ENCODE data around the gene CD300E. TPM values are rescaled to one million over a fixed set of nuclear protein-coding genes. Genes with fewer than 3 reads are reported as not detected.

The CD300E gene, protein sequence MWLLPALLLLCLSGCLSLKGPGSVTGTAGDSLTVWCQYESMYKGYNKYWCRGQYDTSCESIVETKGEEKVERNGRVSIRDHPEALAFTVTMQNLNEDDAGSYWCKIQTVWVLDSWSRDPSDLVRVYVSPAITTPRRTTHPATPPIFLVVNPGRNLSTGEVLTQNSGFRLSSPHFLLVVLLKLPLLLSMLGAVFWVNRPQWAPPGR
- not detected for total RNA-seq

DNA sequence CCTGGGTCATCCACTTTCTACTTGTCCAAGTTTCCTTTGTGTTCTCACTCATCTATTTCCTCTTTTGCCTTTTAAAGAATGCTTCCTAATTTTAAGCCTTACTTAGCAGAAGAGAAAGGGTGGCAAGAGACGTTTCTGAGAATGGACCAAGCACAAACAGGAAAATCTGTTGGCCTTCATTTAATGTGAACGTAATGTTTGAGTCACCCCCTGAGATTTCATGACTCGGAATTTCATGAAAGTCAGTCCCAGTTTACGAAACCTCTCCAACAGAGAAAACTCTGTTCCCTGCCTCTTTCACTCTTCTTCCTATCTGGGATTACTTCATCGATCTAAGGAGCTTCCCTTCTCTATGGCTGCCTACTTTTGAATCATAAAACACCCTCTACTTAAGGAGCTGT, at the start of gene CD300E:
TSS of gene CD300E (minus strand) at position 46 of the 401 bp plus-strand sequence. CDS start 117 bp downstream, outside the sequence.
- Mint-ChIP-seq H3K27ac (no peak within 1 kb of the TSS), H3K9me3 (no peaks in the 10 kb centered on the region), H3K27me3 (peaks cover 47% of the 10 kb centered on the region), H3K36me3 (ENCODE audit: low read depth) (no peaks in the 10 kb centered on the region), H3K4me1 (no peaks in the 10 kb centered on the region), H3K4me3 (no peak within 1 kb of the TSS)
- ATAC-seq (replicated peaks), result no peak

DNA sequence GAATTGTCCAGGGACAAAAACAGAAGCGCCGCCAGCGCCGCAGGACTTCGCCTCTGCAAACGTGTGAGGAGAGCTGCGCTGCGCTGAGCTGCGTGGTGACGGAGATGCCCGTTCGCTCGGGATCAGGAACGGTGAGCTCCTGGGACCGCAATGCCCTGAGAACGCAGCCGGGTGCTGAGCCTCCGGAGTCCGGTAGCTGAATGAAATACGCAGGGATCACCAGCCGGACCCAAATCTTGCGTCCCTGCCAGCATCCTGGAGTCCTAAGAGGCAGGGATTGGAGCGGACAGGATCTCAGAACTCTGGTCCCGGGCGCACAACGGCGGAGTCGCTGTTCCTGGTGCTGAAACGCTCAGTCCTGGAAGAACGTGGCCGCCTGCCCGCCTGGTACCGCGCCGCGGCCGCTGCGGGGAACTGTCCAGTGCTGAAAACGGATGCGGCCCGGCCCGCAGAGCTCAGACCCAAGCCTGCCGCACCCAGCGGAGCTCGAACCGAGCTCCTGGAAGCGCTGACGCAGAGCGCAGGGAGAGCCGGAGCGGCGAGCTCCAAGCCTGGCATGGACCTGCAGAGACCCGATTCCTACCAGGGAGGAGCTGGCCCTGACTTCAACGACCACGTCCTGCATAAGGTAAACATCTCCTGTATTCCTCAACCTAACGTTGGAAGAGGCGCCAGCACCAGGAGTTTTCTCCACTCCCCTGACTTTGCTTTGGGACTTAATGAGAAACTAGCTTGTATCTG, 47.7 kb upstream of the CD300E start:
- peak; percentile 55 for ATAC-seq (replicated peaks)
- H3K27ac Mint-ChIP-seq, result no peak overlapping the region
- H3K36me3 Mint-ChIP-seq (ENCODE audit: low read depth), result no peaks in the 10 kb centered on the region
- no peaks in the 10 kb centered on the region for H3K4me1 Mint-ChIP-seq
- peaks cover 33% of the 10 kb centered on the region for H3K27me3 Mint-ChIP-seq
- H3K4me3 Mint-ChIP-seq, result no peak overlapping the region
- H3K9me3 Mint-ChIP-seq, result no peaks in the 10 kb centered on the region

DNA sequence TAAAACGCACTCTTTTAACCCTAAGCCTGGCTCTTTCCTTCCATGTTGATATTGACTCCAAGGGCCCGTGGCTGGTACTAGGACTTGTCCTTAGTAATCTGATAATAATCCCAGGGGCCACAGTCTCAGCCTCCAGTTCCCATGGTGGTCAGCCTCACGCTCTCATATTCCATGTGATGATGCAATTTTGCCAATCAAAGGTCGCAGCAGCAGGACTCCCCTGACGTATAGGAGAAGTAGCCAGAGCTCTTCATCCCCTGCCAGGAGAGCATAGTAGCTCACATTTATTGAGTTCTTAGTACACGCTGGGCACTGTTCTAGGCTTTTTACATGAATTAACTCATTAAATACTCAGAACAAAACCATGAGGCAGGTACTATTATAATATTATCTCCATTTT, 46.8 kb upstream of the CD300E start:
- Mint-ChIP-seq H3K9me3 (no peaks in the 10 kb centered on the region), H3K36me3 (ENCODE audit: low read depth) (no peaks in the 10 kb centered on the region), H3K27ac (no peak overlapping the region), H3K4me3 (no peak overlapping the region), H3K4me1 (no peaks in the 10 kb centered on the region), H3K27me3 (peaks cover 34% of the 10 kb centered on the region)
- ATAC-seq (replicated peaks), result no peak

DNA sequence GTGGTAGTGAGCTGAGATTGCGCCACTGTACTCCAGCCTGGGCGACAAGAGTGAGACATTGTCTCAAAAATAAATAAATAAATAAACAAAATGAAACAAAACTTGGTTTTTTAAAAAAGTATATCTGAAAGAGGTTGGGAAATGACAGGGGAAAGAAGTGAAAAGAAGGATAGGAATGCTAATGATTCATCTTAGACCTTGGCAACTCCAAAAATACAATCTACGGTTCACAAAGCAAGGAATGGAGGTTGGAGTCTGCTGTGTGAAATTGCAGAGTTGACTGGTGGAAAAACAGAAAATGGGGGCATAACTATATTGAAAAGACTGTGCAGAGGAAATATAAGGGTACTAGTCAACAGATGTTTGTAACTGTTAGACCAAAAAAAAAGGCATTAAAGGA, 40.0 kb upstream of the CD300E start:
- no peak overlapping the region for H3K27ac Mint-ChIP-seq

DNA sequence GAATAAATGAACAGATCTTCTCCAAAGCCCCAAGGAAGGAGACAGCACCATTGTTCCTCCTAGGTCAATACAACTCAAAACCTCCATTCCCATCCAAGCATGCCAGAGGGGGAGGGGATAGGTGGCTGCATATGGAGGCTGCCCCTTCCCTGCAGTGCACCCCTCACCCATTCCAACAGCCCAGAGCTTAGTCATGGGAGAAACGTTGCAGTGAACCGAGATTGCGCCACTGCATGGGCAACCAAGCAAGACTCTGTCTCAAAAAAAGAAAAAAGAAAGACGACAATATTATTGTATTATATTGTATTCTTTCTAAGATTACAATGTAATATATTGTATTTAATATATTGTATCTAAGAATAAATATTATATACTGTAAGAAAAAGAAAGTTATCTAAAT, 36.4 kb upstream of the CD300E start:
- no peaks in the 10 kb centered on the region for H3K36me3 Mint-ChIP-seq (ENCODE audit: low read depth)
- ATAC-seq (replicated peaks), result no peak
- H3K4me3 Mint-ChIP-seq, result no peak overlapping the region
- peaks cover 26% of the 10 kb centered on the region for H3K27me3 Mint-ChIP-seq
- peaks cover 3% of the 10 kb centered on the region for H3K4me1 Mint-ChIP-seq
- no peak overlapping the region for H3K27ac Mint-ChIP-seq
- H3K9me3 Mint-ChIP-seq, result no peaks in the 10 kb centered on the region

More for the DNA sequence above, 40.0 kb upstream of the CD300E start:
- Mint-ChIP-seq H3K27me3 (peaks cover 41% of the 10 kb centered on the region), H3K9me3 (no peaks in the 10 kb centered on the region), H3K36me3 (ENCODE audit: low read depth) (no peaks in the 10 kb centered on the region), H3K4me3 (no peak overlapping the region), H3K4me1 (no peaks in the 10 kb centered on the region)
- ATAC-seq (replicated peaks), result no peak

GRCh38 chr17:74658620-74659019, 35.1 kb upstream of the CD300E start:
- Mint-ChIP-seq H3K36me3 (ENCODE audit: low read depth) (no peaks in the 10 kb centered on the region), H3K9me3 (no peaks in the 10 kb centered on the region), H3K4me1 (peaks cover 3% of the 10 kb centered on the region), H3K27ac (no peak overlapping the region), H3K4me3 (no peak overlapping the region), H3K27me3 (peaks cover 21% of the 10 kb centered on the region)
- no peak for ATAC-seq (replicated peaks)

GRCh38 chr17:74654742-74655141, 31.2 kb upstream of the CD300E start:
- H3K4me1 Mint-ChIP-seq, result peaks cover 3% of the 10 kb centered on the region
- no peak overlapping the region for H3K27ac Mint-ChIP-seq
- H3K4me3 Mint-ChIP-seq, result no peak overlapping the region
- peaks cover 24% of the 10 kb centered on the region for H3K27me3 Mint-ChIP-seq
- no peaks in the 10 kb centered on the region for H3K36me3 Mint-ChIP-seq (ENCODE audit: low read depth)
- ATAC-seq (replicated peaks), result no peak
- no peaks in the 10 kb centered on the region for H3K9me3 Mint-ChIP-seq

GRCh38 chr17:74652020-74652419, 28.5 kb upstream of the CD300E start:
- H3K4me3 Mint-ChIP-seq, result no peak overlapping the region
- H3K27ac Mint-ChIP-seq, result no peak overlapping the region
- peaks cover 23% of the 10 kb centered on the region for H3K27me3 Mint-ChIP-seq
- H3K9me3 Mint-ChIP-seq, result no peaks in the 10 kb centered on the region
- no peak for ATAC-seq (replicated peaks)
- H3K4me1 Mint-ChIP-seq, result no peaks in the 10 kb centered on the region
- no peaks in the 10 kb centered on the region for H3K36me3 Mint-ChIP-seq (ENCODE audit: low read depth)

DNA sequence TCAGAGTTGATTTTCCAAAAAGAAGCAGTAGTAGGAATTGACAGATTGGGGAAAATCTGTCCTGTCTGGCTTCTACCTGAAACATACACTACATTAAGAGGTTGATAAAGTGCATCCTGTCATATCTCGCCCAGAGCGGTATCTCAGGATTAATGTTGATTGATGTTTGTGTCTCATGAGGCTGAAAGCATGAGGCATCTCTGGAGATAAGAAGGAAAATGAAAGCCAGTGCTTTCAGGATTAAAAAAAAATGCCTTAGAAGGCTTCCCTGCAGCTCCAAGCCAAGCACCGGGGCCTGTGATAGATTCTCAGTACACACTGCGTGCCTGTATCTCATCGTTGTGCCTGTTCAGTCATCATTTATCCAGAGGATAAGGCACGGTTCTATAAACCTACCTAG, 26.4 kb upstream of the CD300E start:
- Mint-ChIP-seq H3K4me3 (no peak overlapping the region), H3K4me1 (no peaks in the 10 kb centered on the region), H3K27ac (no peak overlapping the region), H3K9me3 (no peaks in the 10 kb centered on the region), H3K27me3 (peaks cover 29% of the 10 kb centered on the region), H3K36me3 (ENCODE audit: low read depth) (no peaks in the 10 kb centered on the region)
- ATAC-seq (replicated peaks), result no peak

- Mint-ChIP-seq H3K27me3 (peaks cover 33% of the 10 kb centered on the region), H3K4me1 (no peaks in the 10 kb centered on the region), H3K36me3 (ENCODE audit: low read depth) (no peaks in the 10 kb centered on the region), H3K4me3 (no peak overlapping the region), H3K9me3 (no peaks in the 10 kb centered on the region), H3K27ac (no peak overlapping the region)
- ATAC-seq (replicated peaks), result no peak
Measured at GRCh38 chr17:74647871-74648672, 24.5 kb upstream of the CD300E start.

- no peak for ATAC-seq (replicated peaks)
- Mint-ChIP-seq H3K27ac (no peak overlapping the region), H3K27me3 (peaks cover 40% of the 10 kb centered on the region), H3K4me3 (no peak overlapping the region), H3K4me1 (no peaks in the 10 kb centered on the region), H3K9me3 (no peaks in the 10 kb centered on the region), H3K36me3 (ENCODE audit: low read depth) (no peaks in the 10 kb centered on the region)
Measured at GRCh38 chr17:74646231-74646630, 22.7 kb upstream of the CD300E start.

DNA sequence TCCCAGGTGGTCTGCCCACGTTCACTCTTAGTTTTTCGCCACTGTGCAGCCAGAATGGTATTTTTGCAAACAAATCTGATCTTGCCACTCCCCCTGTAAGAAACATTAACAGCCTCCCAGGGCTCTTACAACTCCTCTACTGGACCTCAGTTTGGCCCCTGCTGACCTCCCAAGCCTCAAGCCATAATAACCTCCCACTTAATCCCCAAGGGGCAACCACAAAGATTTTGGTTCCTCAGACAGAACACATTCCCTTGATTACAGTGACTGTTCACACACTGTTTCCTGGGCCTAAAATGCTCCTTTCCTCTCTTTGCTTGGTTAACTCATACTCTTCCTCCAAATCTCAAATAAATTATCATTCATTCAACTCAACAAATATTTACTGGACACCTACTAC, 21.5 kb upstream of the CD300E start:
- ATAC-seq (replicated peaks), result no peak
- no peaks in the 10 kb centered on the region for H3K36me3 Mint-ChIP-seq (ENCODE audit: low read depth)
- no peak overlapping the region for H3K27ac Mint-ChIP-seq
- peaks cover 35% of the 10 kb centered on the region for H3K27me3 Mint-ChIP-seq
- H3K4me1 Mint-ChIP-seq, result peaks cover under 1% of the 10 kb centered on the region
- no peaks in the 10 kb centered on the region for H3K9me3 Mint-ChIP-seq
- no peak overlapping the region for H3K4me3 Mint-ChIP-seq

- peaks cover 6% of the 10 kb centered on the region for H3K4me1 Mint-ChIP-seq
- H3K9me3 Mint-ChIP-seq, result no peaks in the 10 kb centered on the region
- H3K36me3 Mint-ChIP-seq (ENCODE audit: low read depth), result no peaks in the 10 kb centered on the region
Measured at GRCh38 chr17:74644419-74644818, 20.9 kb upstream of the CD300E start.

DNA sequence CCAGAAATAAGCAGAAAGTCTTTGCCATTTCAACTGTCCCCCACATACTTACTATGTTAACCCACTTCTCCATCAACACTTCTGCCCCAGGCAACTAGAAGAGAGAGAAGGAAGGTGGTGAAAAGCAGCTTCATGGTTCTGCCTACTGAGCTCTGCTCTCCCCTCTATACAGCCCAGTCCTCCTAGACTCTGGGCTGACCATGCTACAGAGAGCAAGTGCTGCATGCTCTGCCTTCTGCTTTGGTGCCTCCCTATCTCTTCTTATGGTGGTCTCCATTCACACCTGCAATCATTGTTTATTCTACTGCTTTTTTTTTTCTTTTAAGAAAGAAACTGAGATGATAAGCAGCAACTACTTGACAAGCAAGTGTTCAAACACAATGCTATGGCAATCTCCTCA, 20.3 kb upstream of the CD300E start:
- H3K9me3 Mint-ChIP-seq, result no peaks in the 10 kb centered on the region
- peaks cover 29% of the 10 kb centered on the region for H3K27me3 Mint-ChIP-seq
- peaks cover 8% of the 10 kb centered on the region for H3K4me1 Mint-ChIP-seq
- no peak for ATAC-seq (replicated peaks)
- H3K27ac Mint-ChIP-seq, result no peak overlapping the region
- H3K4me3 Mint-ChIP-seq, result no peak overlapping the region
- H3K36me3 Mint-ChIP-seq (ENCODE audit: low read depth), result no peaks in the 10 kb centered on the region

More at GRCh38 chr17:74644419-74644818, 20.9 kb upstream of the CD300E start:
- Mint-ChIP-seq H3K4me3 (no peak overlapping the region), H3K27ac (no peak overlapping the region), H3K27me3 (peaks cover 32% of the 10 kb centered on the region)
- no peak for ATAC-seq (replicated peaks)

DNA sequence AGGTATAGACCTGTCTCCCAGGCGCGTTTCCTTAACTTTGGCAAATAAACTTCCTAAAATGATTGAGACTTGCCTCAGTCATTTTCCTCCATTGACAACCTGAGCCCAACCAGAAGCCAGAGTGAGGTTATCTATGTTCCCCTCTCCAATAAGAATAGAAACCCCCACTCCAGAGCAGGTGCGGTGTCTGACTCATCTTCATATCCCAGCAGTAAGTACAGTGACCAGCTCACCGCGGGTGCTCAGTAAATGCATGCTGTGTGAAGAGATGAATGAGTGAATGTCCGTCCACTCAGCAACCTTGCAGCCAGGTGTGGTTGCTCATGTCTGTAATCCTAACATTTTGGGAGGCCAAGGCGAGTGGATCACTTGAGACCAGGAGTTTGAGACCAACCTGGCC, 19.5 kb upstream of the CD300E start:
- no peak for ATAC-seq (replicated peaks)
- no peaks in the 10 kb centered on the region for H3K9me3 Mint-ChIP-seq
- H3K4me3 Mint-ChIP-seq, result no peak overlapping the region
- H3K36me3 Mint-ChIP-seq (ENCODE audit: low read depth), result no peaks in the 10 kb centered on the region
- peaks cover 8% of the 10 kb centered on the region for H3K4me1 Mint-ChIP-seq
- no peak overlapping the region for H3K27ac Mint-ChIP-seq
- peaks cover 30% of the 10 kb centered on the region for H3K27me3 Mint-ChIP-seq

Measured in activated T-helper 17 cell treated with anti-CD3 and anti-CD28 coated beads, Interleukin-2, amount 50 U/mL, for 72 hours (primary cell).